Mucosa of descending colon (tissue), 3 donors: Measurements from ENCODE around the gene RFLNA. TPM values are rescaled to one million over a fixed set of nuclear protein-coding genes. Genes with fewer than 3 reads are reported as not detected.

Experiments
- ATAC-seq: fragments of 200-7000 bp; cut with Tn5 transposase; one replicate; pipeline ENCODE4 v1.9.1; 2020; ENCODE audit warnings: mild to moderate bottlenecking, moderate library complexity
- DNase-seq, 3 donors: peaks; one replicate each; pipeline ENCODE4 v3.0.0-alpha.2; 2020
- H3K36me3 ChIP-seq: fragments of 200-600 bp; one replicate; pipeline ENCODE4 v1.8.0; 2021; ENCODE audit warnings: low read depth, mild to moderate bottlenecking
- H3K4me1 ChIP-seq: fragments of 200-600 bp; one replicate; pipeline ENCODE4 v1.8.0; 2021; ENCODE audit warnings: low read depth, mild to moderate bottlenecking
- H3K4me3 ChIP-seq: fragments of 200-600 bp; one replicate; pipeline ENCODE4 v1.8.0; 2021; ENCODE audit warnings: mild to moderate bottlenecking
- H3K9me3 ChIP-seq: fragments of 200-600 bp; one replicate; pipeline ENCODE4 v1.8.0; 2021; ENCODE audit warnings: mild to moderate bottlenecking
- intact Hi-C, 2 donors: fragments of 100-400 bp; cut with DNase I in 1 of 2; cut with micrococcal nuclease in 1 of 2; formaldehyde crosslinking; loops; one replicate each; pipeline versions ENCODE4 v1.11.0 to v1.11.1; 2022; cut with DNase I, micrococcal nuclease
- total RNA-seq, 3 donors: library from RNA; stranded (reverse); fragmentation: NEBNext Ultra II Directional in 2 of 3; extraction: Animal tissue kit (Norgen Biotek cat#: 25700) in 2 of 3; gene quantifications; one replicate each; pipeline versions ENCODE4 v1.2.1 to v1.2.4, GENCODE V29; 2021 to 2023
- TF ChIP-seq, protein P1 (sequence below): fragments of 200-600 bp; IDR thresholded peaks from one replicate; pipeline ENCODE4 v1.8.0; 2022; ENCODE audit warnings: antibody characterized with exemption, mild to moderate bottlenecking
- donor health status: DM: no; HTN: no; CAD: no; lungs with moderate emphysema.
- donor health status: DM: no; HTN: no; CAD: no.
- donor health status: DM: no; HTN: yes; CAD: no.

RFLNA gene
- total RNA-seq, 3 donors from 2014 or later: 18.0 to 74.5 (median 36.0) TPM

GRCh38 chr12:124354400-124354799 lies 59.5 kb downstream of the RFLNA start:
- TF ChIP-seq, protein P1, sequence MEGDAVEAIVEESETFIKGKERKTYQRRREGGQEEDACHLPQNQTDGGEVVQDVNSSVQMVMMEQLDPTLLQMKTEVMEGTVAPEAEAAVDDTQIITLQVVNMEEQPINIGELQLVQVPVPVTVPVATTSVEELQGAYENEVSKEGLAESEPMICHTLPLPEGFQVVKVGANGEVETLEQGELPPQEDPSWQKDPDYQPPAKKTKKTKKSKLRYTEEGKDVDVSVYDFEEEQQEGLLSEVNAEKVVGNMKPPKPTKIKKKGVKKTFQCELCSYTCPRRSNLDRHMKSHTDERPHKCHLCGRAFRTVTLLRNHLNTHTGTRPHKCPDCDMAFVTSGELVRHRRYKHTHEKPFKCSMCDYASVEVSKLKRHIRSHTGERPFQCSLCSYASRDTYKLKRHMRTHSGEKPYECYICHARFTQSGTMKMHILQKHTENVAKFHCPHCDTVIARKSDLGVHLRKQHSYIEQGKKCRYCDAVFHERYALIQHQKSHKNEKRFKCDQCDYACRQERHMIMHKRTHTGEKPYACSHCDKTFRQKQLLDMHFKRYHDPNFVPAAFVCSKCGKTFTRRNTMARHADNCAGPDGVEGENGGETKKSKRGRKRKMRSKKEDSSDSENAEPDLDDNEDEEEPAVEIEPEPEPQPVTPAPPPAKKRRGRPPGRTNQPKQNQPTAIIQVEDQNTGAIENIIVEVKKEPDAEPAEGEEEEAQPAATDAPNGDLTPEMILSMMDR: no peak
- Histone ChIP-seq H3K36me3 (no peaks in the 10 kb centered on the region), H3K4me3 (no peak overlapping the region), H3K4me1 (peaks cover 17% of the 10 kb centered on the region), H3K9me3 (no peaks in the 10 kb centered on the region)
- DNase-seq (no peak), ATAC-seq (no peak)
- intact Hi-C loops: no loop called here

DNA sequence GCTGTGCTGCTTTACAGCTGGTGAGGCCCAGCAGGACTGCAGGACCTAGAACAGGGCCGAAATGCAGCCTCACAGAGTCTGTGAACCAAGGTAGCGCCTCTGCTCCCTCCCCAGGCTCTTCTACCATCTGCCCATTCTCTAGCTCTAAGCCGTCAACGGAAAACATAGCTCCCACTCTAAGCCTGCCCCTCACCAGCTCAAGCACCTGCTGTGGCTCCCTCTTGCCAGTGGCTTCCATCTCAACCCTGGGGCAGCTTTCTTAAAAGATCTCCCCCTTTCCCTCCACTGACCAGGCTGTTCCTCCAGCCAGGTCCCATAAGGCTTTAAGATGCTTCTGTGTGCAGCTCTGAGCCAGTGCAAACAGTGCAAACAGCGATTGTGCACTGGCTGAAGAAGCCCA lies 61.3 kb downstream of the RFLNA start:
- intact Hi-C loops: no loop called here
- DNase-seq (no peak), ATAC-seq (no peak)
- H3K36me3 ChIP-seq: no peaks in the 10 kb centered on the region
- H3K9me3 ChIP-seq: no peaks in the 10 kb centered on the region
- H3K4me3 ChIP-seq: no peak overlapping the region
- peaks cover 27% of the 10 kb centered on the region for H3K4me1 ChIP-seq
- TF ChIP-seq, protein P1: no peak

DNA sequence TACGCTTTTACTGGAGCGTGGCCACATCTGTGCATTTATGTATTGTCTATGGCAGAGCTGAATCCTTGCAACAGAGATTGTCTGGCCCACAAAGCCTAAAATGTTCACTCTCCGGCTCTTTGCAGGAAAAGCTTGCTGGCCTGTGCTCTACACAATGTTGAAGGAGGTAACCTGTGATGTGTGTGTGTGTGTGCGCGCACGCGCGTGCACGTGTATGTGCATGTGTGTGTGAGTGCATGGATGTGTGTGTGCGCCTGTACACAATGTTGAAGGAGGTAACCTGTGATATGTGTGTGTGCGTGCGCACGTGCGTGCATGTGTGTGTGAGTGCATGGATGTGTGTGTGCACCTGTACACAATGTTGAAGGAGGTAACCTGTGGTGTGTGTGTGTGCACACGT lies 62.7 kb downstream of the RFLNA start:
- Histone ChIP-seq H3K9me3 (no peaks in the 10 kb centered on the region), H3K4me3 (no peak overlapping the region), H3K4me1 (peaks cover 24% of the 10 kb centered on the region), H3K36me3 (no peaks in the 10 kb centered on the region)
- ATAC-seq: no peak
- DNase-seq: no peak
- intact Hi-C loops: no loop called here
- TF ChIP-seq, protein P1: no peak

GRCh38 chr12:124358572-124358971 lies 63.7 kb downstream of the RFLNA start:
- DNase-seq: no peak
- TF ChIP-seq, protein P1: no peak
- Histone ChIP-seq H3K9me3 (no peaks in the 10 kb centered on the region), H3K36me3 (no peaks in the 10 kb centered on the region), H3K4me1 (peaks cover 15% of the 10 kb centered on the region), H3K4me3 (no peak overlapping the region)
- intact Hi-C loops: no loop called here
- ATAC-seq: no peak

DNA sequence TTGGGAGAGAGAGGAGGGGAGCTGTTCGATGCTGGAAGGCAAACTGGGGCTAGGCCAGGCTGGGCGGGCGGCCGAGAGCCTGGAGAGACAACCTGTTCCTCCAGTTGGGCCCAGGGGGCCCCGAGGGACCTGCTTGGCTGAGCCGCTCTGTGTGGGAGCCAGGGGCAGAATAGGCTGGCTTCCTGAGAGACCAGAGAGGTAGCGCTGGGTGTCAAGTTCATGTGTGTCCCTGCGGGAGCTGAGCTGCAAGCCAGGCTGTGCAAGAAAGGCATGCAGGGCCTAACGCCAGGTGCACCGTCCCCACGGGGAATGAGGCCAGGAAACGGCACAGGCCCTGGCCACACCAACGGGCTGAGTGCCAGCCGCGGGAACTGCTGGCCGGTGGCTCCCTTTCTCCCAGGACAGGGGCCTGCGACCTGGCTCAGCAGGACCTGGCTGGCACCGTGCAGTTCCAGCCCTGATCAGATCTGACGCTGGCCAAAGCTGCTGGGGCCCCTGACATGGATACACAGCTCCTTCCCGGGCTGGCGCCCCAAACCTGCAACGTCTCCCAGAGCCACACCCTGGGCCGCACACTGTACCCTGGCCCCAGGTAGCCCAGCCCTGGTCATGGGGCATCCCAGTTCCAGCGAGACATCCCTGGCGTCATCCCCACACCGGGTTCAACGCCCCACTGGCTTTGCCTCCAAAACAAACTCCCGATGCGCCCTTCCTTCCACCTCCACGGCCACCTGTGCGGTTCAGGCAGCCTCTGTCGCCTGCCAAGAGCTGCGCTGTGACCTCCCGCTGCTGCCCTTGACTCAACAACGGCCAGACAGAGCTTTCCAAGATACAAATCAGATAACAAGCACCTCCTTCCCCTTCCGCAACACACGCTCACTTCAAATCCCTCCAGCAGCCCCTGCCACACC lies 65.0 kb downstream of the RFLNA start:
- peak; percentile 67 to 83 (median 82) for DNase-seq
- peaks cover 14% of the 10 kb centered on the region for H3K4me1 ChIP-seq
- TF ChIP-seq, protein P1: no peak

More for the DNA sequence above, 65.0 kb downstream of the RFLNA start:
- Histone ChIP-seq H3K36me3 (no peaks in the 10 kb centered on the region), H3K4me3 (no peak overlapping the region), H3K9me3 (no peaks in the 10 kb centered on the region)
- intact Hi-C loops: no loop called here
- ATAC-seq: peak; percentile 85
